HCT116 (cell line): ENCODE results near the gene S100A7. TPM values are rescaled to one million over a fixed set of nuclear protein-coding genes. Genes with fewer than 3 reads are reported as not detected.

ENCODE experiments used
- ATAC-seq: fragments of 200-7000 bp; cut with Tn5 transposase; 2 replicates; pipeline ENCODE4 v1.9.1; 2020; ENCODE audit warnings: mild to moderate bottlenecking, moderate library complexity
- BruUV-seq: library from RNA; stranded (reverse); fragments of 400-500 nt; replicated peaks from 2 replicates; lab custom pipeline; 2021; lab: Mats Ljungman, UMichigan
- CTCF ChIA-PET: fragments of 300-600 bp; sonication (Branson Sonifier 250); formaldehyde crosslinking; loops from one replicate; lab custom pipeline; 2021; ENCODE audit warnings: antibody characterized with exemption; lab: Charles Lee
- POLR2A ChIA-PET: fragments of 300-600, 350-600 bp; sonication (Branson Sonifier 250); formaldehyde crosslinking; loops from one replicate; lab custom pipeline; 2021; ENCODE audit warnings: antibody characterized with exemption; lab: Charles Lee
- RAD21 ChIA-PET, 2 experiments: fragments of 300-600 bp; sonication (Branson Sonifier 250); formaldehyde crosslinking; loops; one replicate each; lab custom pipeline; 2023; ENCODE audit warnings: low total read pairs in 2 of 2; ENCODE audit not compliant: uncharacterized antibody in 2 of 2, unreplicated experiment in 2 of 2, low non-redundant PET in 1 of 2; lab: Charles Lee
- DNase-seq: peaks from one replicate; pipeline ENCODE4 v3.0.0-alpha.2; 2010; ENCODE audit warnings: low read depth, low spot score
- H2AFZ ChIP-seq: fragments of 200-600 bp; shearing (Covaris generic), sonication (generic); 2 replicates; pipeline ENCODE4 v1.6.1; 2017; ENCODE audit warnings: low read depth, mixed run types, mixed read lengths, antibody characterized with exemption, low read length; ENCODE audit not compliant: poor library complexity, severe bottlenecking
- H3K27ac ChIP-seq: 2 replicates; pipeline ENCODE4 v1.5.1; 2012; ENCODE audit warnings: low read depth, low read length
- H3K27me3 ChIP-seq: fragments of 200-600 bp; sonication (generic); 2 replicates; pipeline ENCODE4 v1.6.1; 2016; ENCODE audit warnings: mixed run types, low read length, mixed read lengths; ENCODE audit not compliant: insufficient read depth
- H3K36me3 ChIP-seq, 2 experiments: fragments of 200-500 bp in 1 of 2; fragments of 200-600 bp in 1 of 2; sonication (Bioruptor generic) in 1 of 2; sonication (generic) in 1 of 2; 2 replicates each; pipeline versions ENCODE4 v1.5.1 to v1.6.1; 2014 to 2016; ENCODE audit warnings: low read length in 2 of 2, inconsistent platforms in 1 of 2, mixed read lengths in 1 of 2, mixed run types in 1 of 2; ENCODE audit not compliant: insufficient read depth in 2 of 2, control insufficient read depth in 1 of 2
- H3K4me1 ChIP-seq, 2 experiments: fragments of 200-600 bp in 1 of 2; sonication (generic) in 1 of 2; 2 replicates each; pipeline versions ENCODE4 v1.5.1 to v1.6.1; 2012 to 2017; ENCODE audit warnings: low read length in 2 of 2, inconsistent platforms in 1 of 2, mild to moderate bottlenecking in 1 of 2, mixed read lengths in 1 of 2, mixed run types in 1 of 2, moderate library complexity in 1 of 2; ENCODE audit not compliant: insufficient read depth in 2 of 2, control insufficient read depth in 1 of 2
- H3K4me2 ChIP-seq: fragments of 200-600 bp; sonication (generic); 2 replicates; pipeline ENCODE4 v1.6.1; 2017; ENCODE audit warnings: mixed run types, low read length, mixed read lengths
- H3K4me3 ChIP-seq, 2 experiments: fragments of 200-600 bp in 1 of 2; sonication (generic) in 1 of 2; replicated peaks in 1 of 2; 2 replicates each; pipeline ENCODE4 v1.5.1; 2011 to 2016; ENCODE audit warnings: low read length in 2 of 2, control low read depth in 1 of 2, low read depth in 1 of 2, mild to moderate bottlenecking in 1 of 2, mixed read lengths in 1 of 2, mixed run types in 1 of 2
- H3K79me2 ChIP-seq: fragments of 200-600 bp; sonication (generic); 2 replicates; pipeline ENCODE4 v1.6.1; 2017; ENCODE audit warnings: mild to moderate bottlenecking, mixed run types, low read length, moderate library complexity, mixed read lengths; ENCODE audit not compliant: insufficient read depth
- H3K9ac ChIP-seq: fragments of 200-600 bp; sonication (generic); 2 replicates; pipeline ENCODE4 v1.6.1; 2016; ENCODE audit warnings: low read length, mixed read lengths
- H3K9me2 ChIP-seq: fragments of 200-600 bp; sonication (generic), shearing (Covaris generic); 2 replicates; pipeline ENCODE4 v1.6.1; 2017; ENCODE audit warnings: mixed run types, mild to moderate bottlenecking, moderate library complexity; ENCODE audit not compliant: insufficient read depth
- H3K9me3 ChIP-seq, 2 experiments: fragments of 200-500 bp in 1 of 2; fragments of 200-600 bp in 1 of 2; sonication (Bioruptor generic) in 1 of 2; sonication (generic) in 1 of 2; 2 replicates each; pipeline ENCODE4 v1.6.1; 2014 to 2017; ENCODE audit warnings: low read length in 2 of 2, mixed read lengths in 2 of 2, inconsistent platforms in 1 of 2, low read depth in 1 of 2, mild to moderate bottlenecking in 1 of 2, mixed run types in 1 of 2, moderate library complexity in 1 of 2; ENCODE audit not compliant: control insufficient read depth in 1 of 2, insufficient read depth in 1 of 2
- H4K20me1 ChIP-seq: fragments of 200-600 bp; sonication (generic), shearing (Covaris generic); 2 replicates; pipeline ENCODE4 v1.6.1; 2017; ENCODE audit warnings: mixed run types, mild to moderate bottlenecking, moderate library complexity; ENCODE audit not compliant: insufficient read depth
- CEBPB ChIP-seq: IDR thresholded peaks from 2 replicates; pipeline ENCODE4 v1.6.1; 2012; ENCODE audit warnings: low read depth
- EZH2 ChIP-seq: fragments of 200-600 bp; sonication (generic); IDR thresholded peaks from 2 replicates; pipeline ENCODE4 v1.6.1; 2017; ENCODE audit warnings: antibody characterized with exemption, mixed run types
- EZH2phosphoT487 ChIP-seq: fragments of 200-600 bp; IDR thresholded peaks from 2 replicates; pipeline ENCODE4 v1.6.1; 2018; ENCODE audit warnings: antibody characterized with exemption, borderline replicate concordance
- JUND ChIP-seq: IDR thresholded peaks from 2 replicates; pipeline ENCODE4 v1.6.1; 2012
- SP1 ChIP-seq: IDR thresholded peaks from 2 replicates; pipeline ENCODE4 v1.6.1; 2012; ENCODE audit warnings: low read depth
- intact Hi-C: fragments of 100-400 bp; cut with micrococcal nuclease; formaldehyde crosslinking; loops from 2 replicates; pipeline ENCODE4 v1.10.0; 2022
- total RNA-seq: library from RNA; stranded (reverse); gene quantifications from one replicate; pipeline ENCODE4 v1.2.1, GENCODE V29; 2021; ENCODE audit not compliant: unreplicated experiment
- TF ChIP-seq, protein P1 (sequence below): IDR thresholded peaks from 2 replicates; pipeline ENCODE4 v1.6.1; 2011; ENCODE audit warnings: mild to moderate bottlenecking, low read length, moderate library complexity; ENCODE audit not compliant: insufficient replicate concordance; ENCODE audit errors: extremely low read depth

The S100A7 gene
- total RNA-seq, 1 experiment from 2014 or later, result not detected

DNA sequence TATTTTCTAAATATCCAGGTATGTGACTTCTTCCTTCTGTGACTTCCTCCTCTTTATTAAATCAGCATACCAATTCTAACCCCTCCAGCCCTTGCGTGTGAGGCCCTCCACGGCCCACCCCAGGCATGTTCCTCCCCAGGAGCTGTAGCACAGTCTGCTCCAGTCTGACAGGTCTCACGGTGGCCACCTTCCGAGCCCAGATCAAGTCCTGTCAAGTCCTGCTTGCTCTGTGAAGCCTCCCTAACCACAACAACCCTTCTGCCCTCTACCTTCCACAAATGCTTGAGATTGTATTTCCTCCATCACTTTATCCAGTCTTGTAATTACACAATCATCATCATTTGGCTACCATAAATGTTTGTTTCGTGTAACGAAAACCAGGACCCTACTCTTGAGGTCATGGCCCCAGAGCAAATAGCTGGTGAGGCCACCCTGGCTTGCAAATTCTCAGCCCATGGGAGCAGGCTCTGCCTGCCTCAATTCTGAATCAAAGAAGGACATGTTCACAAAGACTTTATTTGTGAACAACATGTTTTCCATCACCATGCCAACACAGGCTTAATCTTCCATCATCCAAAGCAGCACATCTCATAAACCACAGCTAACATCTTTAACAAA is 33.0 kb upstream of the S100A7 start:
- intact Hi-C loops, result no loop called here
- RAD21 ChIA-PET, result interaction anchor here in 1 of 2 experiments (2.3 kb wide), 1 partner anchor 140 kb away, joined by 21 read pairs; no protein-coding TSS in a partner anchor

More for the DNA sequence above, 33.0 kb upstream of the S100A7 start:
- H3K4me2 ChIP-seq, result no peak overlapping the region
- ATAC-seq, result no peak
- no peaks in the 10 kb centered on the region for H4K20me1 ChIP-seq
- no peaks in the 10 kb centered on the region for H3K27me3 ChIP-seq
- H3K9ac ChIP-seq, result no peak overlapping the region
- no peak for TF ChIP-seq EZH2
- no peak for TF ChIP-seq EZH2phosphoT487
- TF ChIP-seq SP1, result no peak
- no peak for TF ChIP-seq JUND
- TF ChIP-seq, protein P1, sequence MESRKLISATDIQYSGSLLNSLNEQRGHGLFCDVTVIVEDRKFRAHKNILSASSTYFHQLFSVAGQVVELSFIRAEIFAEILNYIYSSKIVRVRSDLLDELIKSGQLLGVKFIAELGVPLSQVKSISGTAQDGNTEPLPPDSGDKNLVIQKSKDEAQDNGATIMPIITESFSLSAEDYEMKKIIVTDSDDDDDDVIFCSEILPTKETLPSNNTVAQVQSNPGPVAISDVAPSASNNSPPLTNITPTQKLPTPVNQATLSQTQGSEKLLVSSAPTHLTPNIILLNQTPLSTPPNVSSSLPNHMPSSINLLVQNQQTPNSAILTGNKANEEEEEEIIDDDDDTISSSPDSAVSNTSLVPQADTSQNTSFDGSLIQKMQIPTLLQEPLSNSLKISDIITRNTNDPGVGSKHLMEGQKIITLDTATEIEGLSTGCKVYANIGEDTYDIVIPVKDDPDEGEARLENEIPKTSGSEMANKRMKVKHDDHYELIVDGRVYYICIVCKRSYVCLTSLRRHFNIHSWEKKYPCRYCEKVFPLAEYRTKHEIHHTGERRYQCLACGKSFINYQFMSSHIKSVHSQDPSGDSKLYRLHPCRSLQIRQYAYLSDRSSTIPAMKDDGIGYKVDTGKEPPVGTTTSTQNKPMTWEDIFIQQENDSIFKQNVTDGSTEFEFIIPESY, result no peak
- TF ChIP-seq CEBPB, result no peak
- TF ChIP-seq, all 23 proteins: peak for 0
- no peaks in the 10 kb centered on the region for H3K9me2 ChIP-seq
- ChIA-PET POLR2A (no interaction called here), CTCF (interaction anchor here (1.7 to 6.1 kb wide), 2 partner anchors 9 to 140 kb away, joined by 4 to 133 read pairs; no protein-coding TSS in a partner anchor)
- BruUV-seq, result no TSS peak
- H3K36me3 ChIP-seq, result no peaks in the 10 kb centered on the region
- no peaks in the 10 kb centered on the region for H3K79me2 ChIP-seq
- H3K9me3 ChIP-seq, result no peaks in the 10 kb centered on the region
- no peak overlapping the region for H2AFZ ChIP-seq
- DNase-seq, result no peak
- H3K27ac ChIP-seq, result no peak overlapping the region
- H3K4me3 ChIP-seq, result no peak overlapping the region
- peaks cover 3 to 28% of the 10 kb centered on the region in 2 experiments; a peak in 3 of 4 replicates for H3K4me1 ChIP-seq
